ENCODE results near the gene JARID2.

Gene JARID2

GRCh38 chr6:15382089-15382488 is 136.2 kb downstream of the JARID2 start:
- Histone ChIP-seq H3K9me3 (replicated peaks in 1 of 2; ENCODE audit: control insufficient read depth in 2 of 2, insufficient read depth in 1 of 2, low read depth in 1 of 2, low read length in 2 of 2) (no peaks in the 10 kb centered on the region), H3K36me3 (replicated peaks in 1 of 2; ENCODE audit: control insufficient read depth in 2 of 2, insufficient read depth in 2 of 2, low read length in 2 of 2) (peaks cover 0 to 3% of the 10 kb centered on the region in 2 donors), H3K9ac (ENCODE audit: low read depth, low read length, poor library complexity) (no peak overlapping the region), H3K18ac (ENCODE audit: low read length) (no peak overlapping the region), H2BK15ac (ENCODE audit: low read length) (no peak overlapping the region), H3K79me1 (ENCODE audit: low read depth, low read length) (no peaks in the 10 kb centered on the region), H3K27me3 (ENCODE audit: control insufficient read depth in 3 of 3, insufficient read depth in 3 of 3, low read depth in 1 of 3, low read length in 3 of 3) (no peaks in the 10 kb centered on the region), H3K14ac (ENCODE audit: low read length) (no peak overlapping the region), H2AK5ac (ENCODE audit: low read depth, low read length) (no peak overlapping the region), H4K91ac (ENCODE audit: low read depth, low read length, poor library complexity) (no peak overlapping the region), H2BK12ac (ENCODE audit: low read length) (no peak overlapping the region), H3K4me1 (ENCODE audit: control insufficient read depth in 2 of 2, insufficient read depth in 1 of 2, low read depth in 1 of 2, low read length in 2 of 2) (peaks cover 13 to 20% of the 10 kb centered on the region in 2 donors), H3K4me3 (ENCODE audit: low read length in 2 of 2) (no peak overlapping the region), H2BK120ac (ENCODE audit: low read depth, low read length) (no peak overlapping the region), H3K4ac (ENCODE audit: low read length) (no peak overlapping the region), H2BK5ac (ENCODE audit: low read length) (no peak overlapping the region), H3K4me2 (ENCODE audit: insufficient read depth, low read length, poor library complexity, severe bottlenecking) (no peak overlapping the region), H4K8ac (ENCODE audit: low read depth, low read length) (no peak overlapping the region), H3K27ac (replicated peaks; ENCODE audit: low read length) (no peak overlapping the region), H3K23ac (ENCODE audit: low read depth, low read length, poor library complexity) (no peak overlapping the region), H2AFZ (ENCODE audit: low read length) (no peak overlapping the region)
- no peak for DNase-seq (ENCODE audit: low spot score)
- WGBS, 2 donors (ENCODE audit: extremely low coverage in 2 of 2, insufficient read length in 2 of 2, insufficient replicate concordance in 1 of 2), result no CpG with 5 or more reads among the region's 7 CpGs

GRCh38 chr6:15382712-15383111 is 136.8 kb downstream of the JARID2 start:
- Histone ChIP-seq H2AFZ (ENCODE audit: low read length) (no peak overlapping the region), H2BK5ac (ENCODE audit: low read length) (no peak overlapping the region), H3K4ac (ENCODE audit: low read length) (no peak overlapping the region), H4K91ac (ENCODE audit: low read depth, low read length, poor library complexity) (no peak overlapping the region), H3K4me1 (ENCODE audit: control insufficient read depth in 2 of 2, insufficient read depth in 1 of 2, low read depth in 1 of 2, low read length in 2 of 2) (peaks cover 15 to 25% of the 10 kb centered on the region in 2 donors), H3K27ac (replicated peaks; ENCODE audit: low read length) (no peak overlapping the region), H2AK5ac (ENCODE audit: low read depth, low read length) (no peak overlapping the region), H3K27me3 (ENCODE audit: control insufficient read depth in 3 of 3, insufficient read depth in 3 of 3, low read depth in 1 of 3, low read length in 3 of 3) (no peaks in the 10 kb centered on the region), H4K8ac (ENCODE audit: low read depth, low read length) (no peak overlapping the region), H3K14ac (ENCODE audit: low read length) (no peak overlapping the region), H2BK12ac (ENCODE audit: low read length) (no peak overlapping the region), H3K4me2 (ENCODE audit: insufficient read depth, low read length, poor library complexity, severe bottlenecking) (no peak overlapping the region), H3K4me3 (ENCODE audit: low read length in 2 of 2) (no peak overlapping the region), H3K36me3 (replicated peaks in 1 of 2; ENCODE audit: control insufficient read depth in 2 of 2, insufficient read depth in 2 of 2, low read length in 2 of 2) (peaks cover 0 to 2% of the 10 kb centered on the region in 2 donors), H3K9ac (ENCODE audit: low read depth, low read length, poor library complexity) (no peak overlapping the region), H3K18ac (ENCODE audit: low read length) (no peak overlapping the region), H3K79me1 (ENCODE audit: low read depth, low read length) (no peaks in the 10 kb centered on the region), H2BK120ac (ENCODE audit: low read depth, low read length) (no peak overlapping the region), H2BK15ac (ENCODE audit: low read length) (no peak overlapping the region), H3K9me3 (replicated peaks in 1 of 2; ENCODE audit: control insufficient read depth in 2 of 2, insufficient read depth in 1 of 2, low read depth in 1 of 2, low read length in 2 of 2) (no peaks in the 10 kb centered on the region), H3K23ac (ENCODE audit: low read depth, low read length, poor library complexity) (no peak overlapping the region)
- no CpG with 5 or more reads among the region's 8 CpGs for WGBS, 2 donors (ENCODE audit: extremely low coverage in 2 of 2, insufficient read length in 2 of 2, insufficient replicate concordance in 1 of 2)
- DNase-seq (ENCODE audit: low spot score), result no peak

GRCh38 chr6:15384901-15385300 is 139.0 kb downstream of the JARID2 start:
- H3K36me3 ChIP-seq (replicated peaks in 1 of 2; ENCODE audit: control insufficient read depth in 2 of 2, insufficient read depth in 2 of 2, low read length in 2 of 2), result no peaks in the 10 kb centered on the region
- H2BK120ac ChIP-seq (ENCODE audit: low read depth, low read length), result no peak overlapping the region
- H4K8ac ChIP-seq (ENCODE audit: low read depth, low read length), result no peak overlapping the region
- H3K4me3 ChIP-seq (ENCODE audit: low read length in 2 of 2), result no peak overlapping the region
- peaks cover 20 to 34% of the 10 kb centered on the region in 2 donors for H3K4me1 ChIP-seq (ENCODE audit: control insufficient read depth in 2 of 2, insufficient read depth in 1 of 2, low read depth in 1 of 2, low read length in 2 of 2)
- H3K9ac ChIP-seq (ENCODE audit: low read depth, low read length, poor library complexity), result no peak overlapping the region
- H3K9me3 ChIP-seq (replicated peaks in 1 of 2; ENCODE audit: control insufficient read depth in 2 of 2, insufficient read depth in 1 of 2, low read depth in 1 of 2, low read length in 2 of 2), result no peaks in the 10 kb centered on the region
- no peak overlapping the region for H4K91ac ChIP-seq (ENCODE audit: low read depth, low read length, poor library complexity)
- no peak overlapping the region for H2BK12ac ChIP-seq (ENCODE audit: low read length)
- peak overlapping the region; percentile 11 for H2BK5ac ChIP-seq (ENCODE audit: low read length)
- H2BK15ac ChIP-seq (ENCODE audit: low read length), result no peak overlapping the region
- H3K23ac ChIP-seq (ENCODE audit: low read depth, low read length, poor library complexity), result no peak overlapping the region
- H3K79me1 ChIP-seq (ENCODE audit: low read depth, low read length), result peaks cover 2% of the 10 kb centered on the region
- H3K4me2 ChIP-seq (ENCODE audit: insufficient read depth, low read length, poor library complexity, severe bottlenecking), result no peak overlapping the region
- no peaks in the 10 kb centered on the region for H3K27me3 ChIP-seq (ENCODE audit: control insufficient read depth in 3 of 3, insufficient read depth in 3 of 3, low read depth in 1 of 3, low read length in 3 of 3)
- no peak overlapping the region for H3K18ac ChIP-seq (ENCODE audit: low read length)
- DNase-seq (ENCODE audit: low spot score), result no peak
- H3K4ac ChIP-seq (ENCODE audit: low read length), result no peak overlapping the region
- no peak overlapping the region for H3K27ac ChIP-seq (replicated peaks; ENCODE audit: low read length)
- H2AFZ ChIP-seq (ENCODE audit: low read length), result no peak overlapping the region
- no peak overlapping the region for H2AK5ac ChIP-seq (ENCODE audit: low read depth, low read length)
- no peak overlapping the region for H3K14ac ChIP-seq (ENCODE audit: low read length)
- WGBS, 2 donors (ENCODE audit: extremely low coverage in 2 of 2, insufficient read length in 2 of 2, insufficient replicate concordance in 1 of 2), result no CpG with 5 or more reads among the region's 4 CpGs

GRCh38 chr6:15385521-15385920 is 139.7 kb downstream of the JARID2 start:
- no peak overlapping the region for H2BK5ac ChIP-seq (ENCODE audit: low read length)
- H3K9ac ChIP-seq (ENCODE audit: low read depth, low read length, poor library complexity), result no peak overlapping the region
- H4K91ac ChIP-seq (ENCODE audit: low read depth, low read length, poor library complexity), result no peak overlapping the region
- H3K4me2 ChIP-seq (ENCODE audit: insufficient read depth, low read length, poor library complexity, severe bottlenecking), result no peak overlapping the region
- no peak overlapping the region for H2BK12ac ChIP-seq (ENCODE audit: low read length)
- no peak overlapping the region for H3K18ac ChIP-seq (ENCODE audit: low read length)
- no peaks in the 10 kb centered on the region for H3K9me3 ChIP-seq (replicated peaks in 1 of 2; ENCODE audit: control insufficient read depth in 2 of 2, insufficient read depth in 1 of 2, low read depth in 1 of 2, low read length in 2 of 2)
- no peak overlapping the region for H2AK5ac ChIP-seq (ENCODE audit: low read depth, low read length)
- H3K14ac ChIP-seq (ENCODE audit: low read length), result no peak overlapping the region
- H3K4me1 ChIP-seq (ENCODE audit: control insufficient read depth in 2 of 2, insufficient read depth in 1 of 2, low read depth in 1 of 2, low read length in 2 of 2), result peaks cover 23 to 36% of the 10 kb centered on the region in 2 donors
- H3K27ac ChIP-seq (replicated peaks; ENCODE audit: low read length), result no peak overlapping the region
- H4K8ac ChIP-seq (ENCODE audit: low read depth, low read length), result no peak overlapping the region
- H3K79me1 ChIP-seq (ENCODE audit: low read depth, low read length), result peaks cover 4% of the 10 kb centered on the region
- no peak overlapping the region for H3K4ac ChIP-seq (ENCODE audit: low read length)
- no peak for DNase-seq (ENCODE audit: low spot score)
- H2BK15ac ChIP-seq (ENCODE audit: low read length), result no peak overlapping the region
- H2AFZ ChIP-seq (ENCODE audit: low read length), result no peak overlapping the region
- no peak overlapping the region for H2BK120ac ChIP-seq (ENCODE audit: low read depth, low read length)
- no peak overlapping the region for H3K23ac ChIP-seq (ENCODE audit: low read depth, low read length, poor library complexity)
- no CpG with 5 or more reads among the region's 6 CpGs for WGBS, 2 donors (ENCODE audit: extremely low coverage in 2 of 2, insufficient read length in 2 of 2, insufficient replicate concordance in 1 of 2)
- no peaks in the 10 kb centered on the region for H3K27me3 ChIP-seq (ENCODE audit: control insufficient read depth in 3 of 3, insufficient read depth in 3 of 3, low read depth in 1 of 3, low read length in 3 of 3)
- no peaks in the 10 kb centered on the region for H3K36me3 ChIP-seq (replicated peaks in 1 of 2; ENCODE audit: control insufficient read depth in 2 of 2, insufficient read depth in 2 of 2, low read length in 2 of 2)
- H3K4me3 ChIP-seq (ENCODE audit: low read length in 2 of 2), result no peak overlapping the region

All from neuronal stem cell (in vitro differentiated cells).